HepG2 (cell line): Measurements from ENCODE around the gene UBXN2A. TPM values are rescaled to one million over a fixed set of nuclear protein-coding genes. Genes with fewer than 3 reads are reported as not detected.
A peak's percentile ranks its signal among the peaks of the same experiment; 100 is the strongest.

Experiments used
- ATF3 ChIP-seq: sonication (generic); formaldehyde crosslinking; IDR thresholded peaks from 2 replicates; pipeline ENCODE4 v1.4.0; 2020; ENCODE audit warnings: missing genetic modification reagents
- CREB3 ChIP-seq: sonication (generic); formaldehyde crosslinking; IDR thresholded peaks from 2 replicates; pipeline ENCODE4 v1.5.0; 2020; ENCODE audit warnings: missing genetic modification reagents
- FOXK1 ChIP-seq: sonication (generic); formaldehyde crosslinking; IDR thresholded peaks from 2 replicates; pipeline ENCODE4 v1.4.0; 2020; ENCODE audit warnings: low read depth, missing genetic modification reagents, borderline replicate concordance
- FOXO4 ChIP-seq: sonication (generic); formaldehyde crosslinking; conservative IDR thresholded peaks from 2 replicates; pipeline ENCODE4 v1.8.1; 2023; ENCODE audit warnings: missing genetic modification reagents
- MLX ChIP-seq: IDR thresholded peaks from 2 replicates; pipeline ENCODE4 v1.6.1; 2016
- MTERF4 ChIP-seq: sonication (generic); formaldehyde crosslinking; IDR thresholded peaks from 2 replicates; pipeline ENCODE4 v1.8.0; 2023; ENCODE audit warnings: mild to moderate bottlenecking, missing genetic modification reagents
- MXD3 ChIP-seq: IDR thresholded peaks from 2 replicates; pipeline ENCODE4 v1.6.1; 2016; ENCODE audit warnings: mild to moderate bottlenecking, missing biosample characterization, missing genetic modification reagents
- NFKBIZ ChIP-seq: IDR thresholded peaks from 2 replicates; pipeline ENCODE4 v1.6.1; 2018; ENCODE audit warnings: missing genetic modification reagents, missing compliant biosample characterization
- RXRA ChIP-seq: sonication (generic); formaldehyde crosslinking; IDR thresholded peaks from 2 replicates; pipeline ENCODE4 v1.5.1; 2020; ENCODE audit warnings: missing genetic modification reagents
- SOX13 ChIP-seq, 3 experiments: fragments of 450-650 bp in 1 of 3; sonication (generic) in 1 of 3; formaldehyde crosslinking in 1 of 3; IDR thresholded peaks in 2 of 3; conservative IDR thresholded peaks in 1 of 3; 2 replicates each; pipeline versions ENCODE4 v1.5.0 to v1.6.1; 2016 to 2020; ENCODE audit warnings: antibody characterized with exemption in 1 of 3, mild to moderate bottlenecking in 1 of 3, missing compliant biosample characterization in 1 of 3, missing genetic modification reagents in 1 of 3, moderate library complexity in 1 of 3
- ZBTB46 ChIP-seq: sonication (generic); formaldehyde crosslinking; IDR thresholded peaks from 2 replicates; pipeline ENCODE4 v1.4.0; 2020; ENCODE audit warnings: mild to moderate bottlenecking, missing genetic modification reagents, borderline replicate concordance
- ZFP90 ChIP-seq: sonication (generic); formaldehyde crosslinking; IDR thresholded peaks from 2 replicates; pipeline ENCODE4 v1.8.0; 2022; ENCODE audit warnings: missing genetic modification reagents, mild to moderate bottlenecking, inconsistent platforms, borderline replicate concordance
- ZMYM2 ChIP-seq: sonication (generic); formaldehyde crosslinking; IDR thresholded peaks from 2 replicates; pipeline ENCODE4 v1.8.0; 2022; ENCODE audit warnings: mild to moderate bottlenecking, missing genetic modification reagents
- ZNF280D ChIP-seq: sonication (generic); formaldehyde crosslinking; IDR thresholded peaks from 2 replicates; pipeline ENCODE4 v1.5.1; 2020; ENCODE audit warnings: mild to moderate bottlenecking, missing genetic modification reagents
- ZNF549 ChIP-seq: sonication (generic); formaldehyde crosslinking; IDR thresholded peaks from 2 replicates; pipeline ENCODE4 v1.5.0; 2020; ENCODE audit warnings: missing genetic modification reagents
- ZSCAN20 ChIP-seq: sonication (generic); formaldehyde crosslinking; IDR thresholded peaks from 2 replicates; pipeline ENCODE4 v1.4.0; 2020; ENCODE audit warnings: missing genetic modification reagents, mild to moderate bottlenecking, borderline replicate concordance
- ZSCAN30 ChIP-seq: sonication (generic); formaldehyde crosslinking; IDR thresholded peaks from 2 replicates; pipeline ENCODE4 v1.5.0; 2020; ENCODE audit warnings: mild to moderate bottlenecking, missing genetic modification reagents
- polyA plus RNA-seq, 8 experiments: library from polyadenylated mRNA; depleted of rRNA in 3 of 8; stranded (reverse) in 7 of 8; unstranded in 1 of 8; fragments of >200 nt; fragmentation: Illumina TruSeq in 4 of 8; extraction: Trizol in 4 of 8; gene quantifications; 2 replicates each; pipeline versions ENCODE4 v1.2.1 to v1.2.3, GENCODE V29; 2011 to 2016; ENCODE audit warnings: low read depth in 4 of 8, missing spikeins in 1 of 8, mixed read lengths in 1 of 8; ENCODE audit not compliant: insufficient read depth in 1 of 8
- total RNA-seq, 5 experiments: library from RNA; depleted of rRNA; stranded (reverse); fragments of >200 nt; fragmentation: Illumina TruSeq; extraction: Trizol; gene quantifications; 2 replicates each; pipeline ENCODE4 v1.2.3, GENCODE V29; 2016; ENCODE audit warnings: low read depth in 1 of 5

The UBXN2A gene
- total and polyA plus RNA-seq, 2 of the 13 experiments (the other 11 are each of a cell fraction or from before 2014, with no cell fraction given), result 8.3 to 20.9 TPM

GRCh38 chr2:23926750-23927571, 13.3 kb upstream of the UBXN2A start, which contains the start of gene ATAD2B (continued):
- TF ChIP-seq MLX (CRISPR knock-in tag) (no peak), FOXO4 (CRISPR knock-in tag) (no peak; the same call in 1 of the 2 replicates), CREB3 (CRISPR knock-in tag) (peak; percentile 83), MTERF4 (CRISPR knock-in tag) (peak; percentile 94), ZMYM2 (no peak), SOX13 (IDR thresholded peaks at IDR 0.05) (peak; percentile 36; the same call in 1 of the 2 replicates), SOX13 (CRISPR knock-in tag; conservative IDR thresholded peaks at IDR 0.05 in 1 of 2, IDR thresholded peaks at IDR 0.05 in 1 of 2) (peak in 1 of 2 experiments; percentile 61; a peak in 2 of 4 replicates), RXRA (peak; percentile 56), ZSCAN30 (CRISPR knock-in tag) (peak; percentile 52; the same call in 1 of the 2 replicates), ZSCAN20 (CRISPR knock-in tag) (peak; percentile 56; the same call in 1 of the 2 replicates), NFKBIZ (0 out of 2 replicates have a peak, but pooled peaks have one; percentile 82), ZFP90 (CRISPR knock-in tag) (peak; percentile 85), ZBTB46 (peak; percentile 14; the same call in 1 of the 2 replicates), ZNF549 (no peak), FOXK1 (CRISPR knock-in tag) (peak; percentile 29; the same call in 1 of the 2 replicates), ATF3 (CRISPR knock-in tag) (peak; percentile 31; the same call in 1 of the 2 replicates), ZNF280D (peak; percentile 29), MXD3 (peak; percentile 64)
